CD8-positive, alpha-beta memory T cell (primary cell): ENCODE results near the gene SFXN5. TPM values are rescaled to one million over a fixed set of nuclear protein-coding genes. Genes with fewer than 3 reads are reported as not detected.

Source experiments
- CTCF ChIA-PET: fragments of 350-600 bp; sonication (Branson Sonifier 250); formaldehyde crosslinking; loops from one replicate; lab custom pipeline; 2021; ENCODE audit warnings: antibody characterized with exemption; lab: Charles Lee
- POLR2A ChIA-PET: fragments of 350-600 bp; sonication (Branson Sonifier 250); formaldehyde crosslinking; loops from one replicate; lab custom pipeline; 2021; ENCODE audit warnings: antibody characterized with exemption; lab: Charles Lee
- DNase-seq, 5 donors: peaks; one replicate each; pipeline versions ENCODE4 v3.0.0 to v3.0.0-alpha.2; 2020 to 2022; ENCODE audit warnings: mixed read lengths in 1 of 5
- H3K27ac ChIP-seq: one replicate; pipeline ENCODE4 v1.7.0; 2013; ENCODE audit warnings: low read depth, mild to moderate bottlenecking, low read length, moderate library complexity
- H3K27me3 ChIP-seq: 2 replicates; pipeline ENCODE4 v1.7.0; 2013; ENCODE audit warnings: low read length, mild to moderate bottlenecking; ENCODE audit not compliant: insufficient read depth, poor library complexity, severe bottlenecking
- H3K36me3 ChIP-seq: 2 replicates; pipeline ENCODE4 v1.7.0; 2013; ENCODE audit warnings: mild to moderate bottlenecking, low read length, moderate library complexity; ENCODE audit not compliant: insufficient read depth
- H3K4me1 ChIP-seq: 2 replicates; pipeline ENCODE4 v1.7.0; 2013; ENCODE audit warnings: mild to moderate bottlenecking, low read length, moderate library complexity; ENCODE audit not compliant: insufficient read depth
- H3K4me3 ChIP-seq: 2 replicates; pipeline ENCODE4 v1.7.0; 2013; ENCODE audit warnings: mild to moderate bottlenecking, low read length
- H3K9me3 ChIP-seq: 2 replicates; pipeline ENCODE4 v1.7.0; 2013; ENCODE audit warnings: mild to moderate bottlenecking, low read length
- H3K27ac Mint-ChIP-seq, 8 donors: one replicate each; pipeline ENCODE4 v1.8.0; 2020 to 2021; ENCODE audit warnings: mixed read lengths in 8 of 8, mild to moderate bottlenecking in 6 of 8, inconsistent platforms in 3 of 8, moderate library complexity in 3 of 8
- H3K27me3 Mint-ChIP-seq, 2 donors: one replicate each; pipeline ENCODE4 v1.8.0; 2020 to 2021; ENCODE audit warnings: mixed read lengths in 2 of 2, mild to moderate bottlenecking in 1 of 2, moderate library complexity in 1 of 2
- H3K36me3 Mint-ChIP-seq, 3 donors: one replicate each; pipeline ENCODE4 v1.8.0; 2020 to 2021; ENCODE audit warnings: mixed read lengths in 3 of 3, inconsistent platforms in 1 of 3, mild to moderate bottlenecking in 1 of 3
- H3K4me1 Mint-ChIP-seq, 3 donors: one replicate each; pipeline ENCODE4 v1.8.0; 2020 to 2021; ENCODE audit warnings: mixed read lengths in 3 of 3, inconsistent platforms in 1 of 3, mild to moderate bottlenecking in 1 of 3
- H3K4me3 Mint-ChIP-seq, 7 donors: one replicate each; pipeline ENCODE4 v1.8.0; 2020 to 2021; ENCODE audit warnings: mixed read lengths in 7 of 7, mild to moderate bottlenecking in 6 of 7, moderate library complexity in 4 of 7, inconsistent platforms in 2 of 7
- H3K9me3 Mint-ChIP-seq, 5 donors: one replicate each; pipeline ENCODE4 v1.8.0; 2020 to 2022; ENCODE audit warnings: mixed read lengths in 5 of 5, mild to moderate bottlenecking in 3 of 5, moderate library complexity in 2 of 5, inconsistent platforms in 1 of 5
- polyA plus RNA-seq: library from polyadenylated mRNA; unstranded; fragments of 300-500 nt; fragmentation: Illumina TruSeq; gene quantifications from one replicate; pipeline ENCODE4 v1.2.3, GENCODE V29; 2021
- total RNA-seq, 2 experiments: library from RNA; stranded (reverse); gene quantifications; one replicate each; pipeline ENCODE4 v1.2.3, GENCODE V29; 2021

Gene SFXN5
- total and polyA plus RNA-seq, 3 experiments from 2014 or later: 1.8 to 19.1 (median 16.8) TPM

DNA sequence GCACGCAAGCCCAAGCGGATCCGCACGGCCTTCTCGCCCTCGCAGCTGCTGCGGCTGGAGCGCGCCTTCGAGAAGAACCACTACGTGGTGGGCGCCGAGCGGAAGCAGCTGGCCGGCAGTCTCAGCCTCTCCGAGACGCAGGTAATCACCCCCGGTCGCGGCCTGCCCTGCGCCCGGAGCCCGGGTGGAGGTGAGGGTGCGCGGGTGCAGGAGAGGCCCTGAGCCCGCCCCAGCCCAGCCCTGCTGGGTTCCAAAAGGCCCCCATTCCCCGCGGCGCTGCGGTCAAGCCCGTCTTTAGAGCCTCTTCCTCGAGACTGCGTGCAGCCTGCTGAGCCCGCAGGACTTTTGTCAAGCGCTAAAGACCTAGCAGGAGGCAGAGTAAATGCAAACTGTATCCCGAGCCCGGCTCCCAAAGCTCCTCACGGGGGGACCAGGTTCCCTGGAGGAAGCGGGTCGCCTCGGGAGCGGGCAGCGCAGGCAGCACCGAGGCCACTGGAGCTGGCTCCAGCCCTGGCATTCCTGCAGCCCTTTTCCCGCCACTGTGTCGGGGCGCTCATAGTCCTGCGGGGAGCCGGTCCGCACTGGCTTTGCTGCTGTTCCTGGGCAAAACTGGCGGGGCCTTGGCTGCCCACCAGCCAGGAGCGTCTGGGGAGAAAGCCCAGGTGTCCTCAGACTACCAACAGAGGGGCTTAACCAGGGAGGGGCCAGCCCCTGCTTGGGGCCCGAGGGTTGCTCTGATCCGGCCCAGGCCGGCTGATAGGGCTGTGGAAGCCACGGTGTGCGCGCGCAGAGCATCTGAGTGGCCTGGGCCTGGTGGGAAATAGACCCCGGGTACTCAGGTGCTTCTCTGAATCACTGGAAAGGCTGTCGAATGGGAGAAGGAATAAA is 146.9 kb downstream of the SFXN5 start:
- Mint-ChIP-seq H3K4me1 (peaks cover 1 to 29% (median 9%) of the 10 kb centered on the region in 3 donors), H3K9me3 (peaks cover 0 to 2% (median 0%) of the 10 kb centered on the region in 5 donors), H3K27me3 (peaks cover 39 to 48% of the 10 kb centered on the region in 2 donors), H3K4me3 (no peak overlapping the region), H3K36me3 (no peaks in the 10 kb centered on the region), H3K27ac (no peak overlapping the region)
- H3K9me3 ChIP-seq: no peaks in the 10 kb centered on the region
- H3K27me3 ChIP-seq: peaks cover 73% of the 10 kb centered on the region
- H3K4me1 ChIP-seq: peaks cover 9% of the 10 kb centered on the region
- ChIA-PET CTCF (no interaction called here), POLR2A (no interaction called here)
- no peak overlapping the region for H3K27ac ChIP-seq
- H3K4me3 ChIP-seq: no peak overlapping the region
- H3K36me3 ChIP-seq: no peaks in the 10 kb centered on the region
- no peak for DNase-seq

DNA sequence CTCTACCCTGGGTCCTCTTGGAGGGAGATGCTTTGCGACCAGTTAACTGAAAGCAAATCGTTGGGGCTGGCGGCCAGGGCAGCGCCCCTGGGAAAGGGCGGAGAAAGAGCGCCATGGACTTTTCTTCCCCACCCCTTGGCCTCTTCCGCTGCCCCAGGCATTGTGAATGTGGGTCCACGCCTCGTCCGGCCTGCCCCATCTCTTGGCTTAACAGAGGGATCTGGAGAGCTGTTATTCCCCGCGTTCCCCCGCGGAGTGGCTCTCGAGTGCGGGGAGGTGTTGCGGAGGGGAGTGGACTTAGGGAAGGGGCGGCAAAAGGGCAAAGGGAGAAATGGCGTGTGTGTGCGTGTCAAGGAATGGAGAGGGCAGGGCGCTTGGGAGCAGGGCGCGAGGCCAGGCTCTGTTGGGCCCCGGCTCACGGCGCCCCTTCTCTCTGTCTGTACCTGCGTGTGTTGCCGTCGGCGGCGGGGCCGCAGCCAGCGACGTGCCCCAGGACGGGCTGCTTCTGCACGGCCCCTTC is 147.6 kb downstream of the SFXN5 start:
- Histone ChIP-seq H3K36me3 (no peaks in the 10 kb centered on the region), H3K27me3 (peaks cover 76% of the 10 kb centered on the region), H3K4me1 (peaks cover 13% of the 10 kb centered on the region), H3K4me3 (no peak overlapping the region), H3K27ac (no peak overlapping the region), H3K9me3 (no peaks in the 10 kb centered on the region)
- Mint-ChIP-seq H3K4me1 (peaks cover 8 to 36% (median 13%) of the 10 kb centered on the region in 3 donors), H3K9me3 (peaks cover 0 to 2% (median 0%) of the 10 kb centered on the region in 5 donors), H3K36me3 (no peaks in the 10 kb centered on the region), H3K4me3 (peak overlapping the region in 3 of 7 donors; percentile 19 to 51 (median 48)), H3K27ac (no peak overlapping the region), H3K27me3 (peaks cover 46 to 55% of the 10 kb centered on the region in 2 donors)
- no peak for DNase-seq
- ChIA-PET CTCF (no interaction called here), POLR2A (no interaction called here)

DNA sequence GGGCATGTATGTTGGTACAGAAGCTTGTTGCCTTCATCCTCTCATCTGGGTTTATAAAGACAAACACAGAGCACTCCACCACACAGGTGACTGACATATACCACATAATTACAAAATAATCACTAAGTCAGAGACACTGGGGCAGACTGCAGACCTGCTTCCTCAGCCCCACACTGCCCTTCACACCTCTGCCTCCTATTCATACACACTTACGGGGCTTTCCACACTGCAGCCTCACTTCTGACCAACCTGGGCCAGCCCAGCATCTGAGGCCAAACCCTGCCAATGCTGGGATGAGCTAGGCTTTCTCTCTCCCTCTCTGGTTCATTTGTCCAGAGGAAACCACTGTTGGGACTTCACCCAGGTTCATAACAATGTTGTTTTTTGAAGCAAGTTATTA is 149.7 kb downstream of the SFXN5 start:
- Histone ChIP-seq H3K4me3 (no peak overlapping the region), H3K9me3 (no peaks in the 10 kb centered on the region), H3K27ac (no peak overlapping the region), H3K36me3 (no peaks in the 10 kb centered on the region), H3K27me3 (peaks cover 74% of the 10 kb centered on the region), H3K4me1 (peaks cover 25% of the 10 kb centered on the region)
- DNase-seq: no peak
- ChIA-PET CTCF (no interaction called here), POLR2A (no interaction called here)
- Mint-ChIP-seq H3K9me3 (peaks cover 0 to 2% (median 0%) of the 10 kb centered on the region in 5 donors), H3K36me3 (no peaks in the 10 kb centered on the region), H3K27me3 (peaks cover 55 to 62% of the 10 kb centered on the region in 2 donors), H3K27ac (no peak overlapping the region), H3K4me3 (peak overlapping the region in 1 of 7 donors; percentile 16), H3K4me1 (peaks cover 17 to 45% (median 20%) of the 10 kb centered on the region in 3 donors)

DNA sequence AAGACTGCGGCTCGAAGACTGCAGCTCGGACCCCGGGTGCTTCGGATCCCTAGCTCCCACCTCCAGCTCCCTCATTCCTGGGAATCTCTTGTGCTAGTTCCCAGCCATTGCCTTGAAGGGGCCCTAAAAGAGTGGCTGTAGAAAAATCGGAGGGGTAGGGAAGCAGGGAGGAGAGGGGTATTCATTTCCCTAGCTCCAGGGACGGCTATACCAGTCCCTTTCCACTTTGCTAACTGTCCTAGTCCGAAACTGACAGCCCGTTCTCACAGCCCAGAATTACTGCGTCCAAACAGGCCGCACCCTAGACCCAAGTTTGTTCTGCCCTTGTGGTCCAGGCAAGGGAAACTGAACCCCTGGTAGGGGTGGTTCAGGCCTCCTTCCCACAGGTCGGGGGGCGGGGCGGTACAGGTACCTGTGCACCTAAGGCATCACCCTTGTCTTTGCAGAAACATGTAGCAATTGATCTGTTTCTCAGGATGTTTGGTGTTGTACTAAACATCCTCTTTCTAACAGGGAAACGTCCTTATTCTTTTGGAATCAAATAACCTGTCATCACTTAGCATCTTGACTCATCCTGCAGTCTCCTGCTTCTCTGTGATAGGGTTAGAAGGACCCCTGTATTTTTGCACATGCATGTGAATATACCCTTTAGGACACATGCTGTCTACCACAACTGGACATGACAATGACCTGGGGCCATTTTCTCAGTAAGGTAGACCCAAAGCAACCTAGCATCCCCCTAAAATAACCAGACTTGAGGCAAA is 150.2 kb downstream of the SFXN5 start:
- Mint-ChIP-seq H3K9me3 (peaks cover 0 to 2% (median 0%) of the 10 kb centered on the region in 5 donors), H3K4me3 (peak overlapping the region in 1 of 7 donors; percentile 54), H3K36me3 (no peaks in the 10 kb centered on the region), H3K4me1 (peaks cover 20 to 50% (median 23%) of the 10 kb centered on the region in 3 donors), H3K27ac (peak overlapping the region in 1 of 8 donors; percentile 11), H3K27me3 (peaks cover 57 to 63% of the 10 kb centered on the region in 2 donors)
- no peak overlapping the region for H3K27ac ChIP-seq
- H3K4me3 ChIP-seq: no peak overlapping the region
- peaks cover 31% of the 10 kb centered on the region for H3K4me1 ChIP-seq
- no peaks in the 10 kb centered on the region for H3K9me3 ChIP-seq
- DNase-seq: no peak
- H3K27me3 ChIP-seq: peaks cover 74% of the 10 kb centered on the region
- no peaks in the 10 kb centered on the region for H3K36me3 ChIP-seq
- POLR2A ChIA-PET: no interaction called here
- CTCF ChIA-PET: no interaction called here

DNA sequence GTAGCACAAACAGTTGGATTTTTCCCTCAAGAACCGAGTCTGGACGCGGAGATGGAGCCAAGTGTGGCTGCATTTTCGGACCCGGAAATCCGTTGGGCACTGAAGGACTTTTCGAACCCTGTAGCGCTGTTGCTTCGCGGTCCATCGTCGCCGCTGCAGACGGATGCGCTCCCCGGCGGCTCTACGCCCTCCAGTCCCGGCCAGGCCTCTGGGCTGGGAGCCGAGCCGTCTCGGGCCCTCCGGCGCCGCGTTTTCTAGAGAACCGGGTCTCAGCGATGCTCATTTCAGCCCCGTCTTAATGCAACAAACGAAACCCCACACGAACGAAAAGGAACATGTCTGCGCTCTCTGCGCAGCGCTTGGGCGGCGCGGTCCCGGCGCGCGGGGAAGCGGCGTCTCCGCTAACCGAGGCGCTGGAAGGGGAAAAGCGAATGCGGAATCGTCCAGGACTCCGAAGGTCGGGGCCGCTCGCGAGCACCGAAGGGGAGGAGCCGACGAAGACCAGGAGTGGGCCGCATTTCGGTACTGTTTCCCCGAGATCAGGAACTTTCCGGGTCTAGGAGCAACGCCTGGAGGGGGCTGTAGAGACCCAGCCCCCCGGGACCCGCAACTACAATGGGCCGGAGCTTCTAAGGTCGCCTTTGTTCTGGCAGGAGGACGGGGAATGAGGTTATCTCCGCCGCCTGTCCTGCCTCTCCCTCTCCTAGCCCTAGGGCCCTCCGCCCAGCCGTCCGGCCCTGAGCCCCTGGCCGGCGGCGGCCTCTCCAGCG is 151.0 kb downstream of the SFXN5 start:
- Histone ChIP-seq H3K27ac (no peak overlapping the region), H3K36me3 (no peaks in the 10 kb centered on the region), H3K27me3 (peaks cover 72% of the 10 kb centered on the region), H3K4me3 (peak overlapping the region; percentile 26), H3K4me1 (peaks cover 36% of the 10 kb centered on the region), H3K9me3 (no peaks in the 10 kb centered on the region)
- Mint-ChIP-seq H3K4me3 (peak overlapping the region; percentile 30 to 70 (median 52)), H3K4me1 (peaks cover 21 to 48% (median 25%) of the 10 kb centered on the region in 3 donors), H3K27ac (no peak overlapping the region), H3K9me3 (peaks cover 0 to under 1% (median 0%) of the 10 kb centered on the region in 5 donors), H3K36me3 (no peaks in the 10 kb centered on the region), H3K27me3 (peaks cover 59 to 61% of the 10 kb centered on the region in 2 donors)
- DNase-seq: no peak
- ChIA-PET POLR2A (no interaction called here), CTCF (no interaction called here)

DNA sequence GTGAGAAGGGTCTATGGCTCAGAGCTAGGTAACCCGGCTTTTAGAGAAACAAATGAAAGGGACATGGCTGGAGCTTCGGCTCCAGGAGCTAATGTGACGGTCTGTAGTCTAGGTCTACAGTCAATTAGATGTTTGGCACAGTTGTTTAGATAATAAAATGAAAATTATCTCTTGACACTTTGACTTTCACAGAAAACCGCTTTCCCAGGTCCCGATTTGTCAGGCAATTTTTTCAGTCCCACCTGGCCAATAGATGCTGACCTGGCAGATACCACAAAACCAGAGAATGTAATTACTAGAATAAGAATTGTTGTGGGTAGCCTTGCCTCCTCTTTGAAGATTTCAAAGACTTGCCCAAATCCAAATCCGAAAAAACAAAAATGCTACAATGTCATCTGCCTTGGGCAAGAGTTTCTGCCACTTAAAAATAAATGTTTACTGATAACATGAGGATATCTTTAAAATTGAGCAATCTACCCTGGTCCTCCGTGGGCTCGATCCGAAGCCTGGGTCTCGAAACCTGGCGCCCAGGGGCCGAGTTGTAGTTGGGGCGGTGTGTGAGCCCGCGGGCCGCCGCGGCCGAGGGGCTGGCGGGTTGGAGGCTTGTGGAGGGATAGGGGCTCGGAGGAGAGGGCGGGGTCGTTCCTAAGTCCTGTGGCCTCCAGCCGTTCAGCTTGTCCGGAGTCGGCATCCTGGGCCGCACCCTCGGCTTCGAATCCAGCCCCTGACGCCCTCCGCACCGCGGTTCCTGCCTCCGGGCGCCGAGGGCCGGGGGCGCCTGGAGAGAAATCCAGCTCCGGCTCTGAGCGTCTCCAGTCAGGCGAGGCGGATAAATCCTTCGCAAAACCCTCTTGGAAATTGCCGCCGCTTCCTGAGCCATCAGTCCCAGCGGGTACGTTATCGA is 151.8 kb downstream of the SFXN5 start:
- Mint-ChIP-seq H3K9me3 (no peaks in the 10 kb centered on the region), H3K4me3 (peak overlapping the region; percentile 17 to 80 (median 52)), H3K27ac (no peak overlapping the region), H3K36me3 (no peaks in the 10 kb centered on the region), H3K27me3 (peaks cover 62 to 67% of the 10 kb centered on the region in 2 donors), H3K4me1 (peaks cover 27 to 51% (median 29%) of the 10 kb centered on the region in 3 donors)
- ChIA-PET CTCF (no interaction called here), POLR2A (interaction anchor here (0.8 kb wide), 1 partner anchor 12 kb away, joined by 3 read pairs; no protein-coding TSS in a partner anchor)
- Histone ChIP-seq H3K27me3 (peaks cover 75% of the 10 kb centered on the region), H3K36me3 (no peaks in the 10 kb centered on the region), H3K9me3 (no peaks in the 10 kb centered on the region), H3K4me1 (peaks cover 44% of the 10 kb centered on the region), H3K27ac (no peak overlapping the region), H3K4me3 (peak overlapping the region; percentile 26)
- DNase-seq: no peak
